Measurements from ENCODE around the gene ROM1. TPM values are rescaled to one million over a fixed set of nuclear protein-coding genes. Genes with fewer than 3 reads are reported as not detected.

The ROM1 gene
- total and polyA plus RNA-seq, 2 donors (not counting 3 experiments of a cell fraction or from before 2014, with no cell fraction given), result 5.3 to 8.8 TPM

DNA sequence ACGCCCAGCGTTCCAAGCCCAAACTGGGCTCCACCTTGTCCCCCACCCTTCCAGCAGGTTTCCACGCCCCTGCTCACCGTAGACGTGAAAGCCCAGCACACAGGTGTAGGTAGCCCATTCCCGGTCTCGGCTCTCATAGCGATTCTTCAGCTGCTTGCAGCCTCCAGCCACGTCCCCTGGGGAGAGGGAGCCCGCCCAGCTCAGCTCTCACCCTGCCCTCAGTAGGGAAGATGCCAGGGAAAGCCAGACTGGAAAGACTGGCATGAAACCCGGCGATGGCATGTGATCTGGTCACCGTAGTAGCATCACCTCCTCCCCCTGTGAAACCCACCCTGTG is 10.0 kb upstream of the ROM1 start:
- BruUV-seq (replicated peaks), result no TSS peak
- peaks cover 31% of the 10 kb centered on the region for H3K79me2 ChIP-seq (ENCODE audit: control insufficient read depth, insufficient read depth, low read length)
- CTCF ChIA-PET, result interaction anchor here (1.5 to 3.8 kb wide), 2 partner anchors 9 to 12 kb away, joined by 4 to 29 read pairs; partner anchors contain the start of genes EML3 and TUT1
- TF ChIP-seq MYC (IDR thresholded peaks at IDR 0.05; ENCODE audit: low read depth, low read length) (no peak), GATA2 (IDR thresholded peaks at IDR 0.05; ENCODE audit: insufficient read depth, insufficient read length, low read depth, low read length) (no peak), POLR2AphosphoS5 (IDR thresholded peaks at IDR 0.05; ENCODE audit: insufficient read depth, low read depth, low read length) (no peak)
- intact Hi-C loops (cut with micrococcal nuclease), result no loop called here
- H3K4me1 ChIP-seq (ENCODE audit: control insufficient read depth, extremely low read depth, insufficient read depth, low read length), result peaks cover 19% of the 10 kb centered on the region
- H2AFZ ChIP-seq (ENCODE audit: low read depth, low read length), result no peak overlapping the region
- H3K27me3 ChIP-seq (ENCODE audit: control insufficient read depth in 2 of 2, insufficient read depth in 2 of 2, low read length in 2 of 2), result no peaks in the 10 kb centered on the region
- H3K36me3 ChIP-seq (ENCODE audit: control insufficient read depth in 2 of 2, extremely low read depth in 1 of 2, insufficient read depth in 2 of 2, low read length in 2 of 2), result peaks cover 1 to 12% of the 10 kb centered on the region in 2 experiments
- H3K9ac ChIP-seq (replicated peaks; ENCODE audit: extremely low read depth, insufficient read depth, low read length), result no peak overlapping the region
- POLR2A ChIA-PET, result interaction anchor here (0.5 kb wide), 1 partner anchor 38 kb away, joined by 4 read pairs; no protein-coding TSS in a partner anchor
- H3K9me3 ChIP-seq (replicated peaks; ENCODE audit: control insufficient read depth, insufficient read depth, low read length), result no peaks in the 10 kb centered on the region
- no peak overlapping the region for H3K4me3 ChIP-seq (replicated peaks in 1 of 3; ENCODE audit: insufficient read depth in 1 of 3, low read depth in 1 of 3, low read length in 3 of 3)
- dilution Hi-C loops (cut with MboI; ENCODE audit: extremely low pct_ligation_motif_present, low sequenced_read_pairs), result no loop called here
- H3K4me2 ChIP-seq (ENCODE audit: insufficient read depth, low read length), result no peak overlapping the region
- no peak overlapping the region for H3K27ac ChIP-seq (ENCODE audit: insufficient read depth, low read depth, low read length)
- H4K20me1 ChIP-seq (replicated peaks; ENCODE audit: control insufficient read depth, extremely low read depth, insufficient read depth, low read length), result no peaks in the 10 kb centered on the region
- no peaks in the 10 kb centered on the region for H3K9me1 ChIP-seq (replicated peaks; ENCODE audit: control insufficient read depth, extremely low read depth, insufficient read depth, low read length)
- FAIRE-seq, result no peak
- DNase-seq (ENCODE audit: low read depth, low spot score), result no peak

DNA sequence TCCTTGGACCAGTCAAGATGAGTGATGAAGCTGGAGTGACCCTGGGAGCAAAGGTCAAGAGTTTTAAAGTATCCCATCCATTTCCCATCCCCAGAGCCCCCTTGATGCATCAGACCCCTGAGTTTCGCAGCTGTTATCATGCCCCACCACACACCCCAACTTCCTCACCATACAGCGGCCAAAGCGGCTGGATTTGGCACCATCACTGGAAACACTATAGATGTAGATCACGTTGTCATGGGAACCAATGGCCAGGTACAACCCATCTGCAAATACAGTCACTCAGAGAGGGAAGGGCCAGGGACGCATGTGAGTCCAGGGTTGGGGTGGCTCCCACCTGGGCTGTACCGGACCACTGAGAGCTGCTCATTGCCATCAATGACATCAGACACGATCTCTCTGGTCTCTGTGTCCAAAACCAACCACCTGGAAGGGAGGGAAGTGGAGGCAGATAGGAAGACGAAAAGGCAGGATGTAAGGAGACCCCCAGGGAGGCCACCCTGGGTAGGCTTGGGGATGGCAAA is 9.2 kb upstream of the ROM1 start:
- no peak overlapping the region for H3K4me2 ChIP-seq (ENCODE audit: insufficient read depth, low read length)
- H3K9me1 ChIP-seq (replicated peaks; ENCODE audit: control insufficient read depth, extremely low read depth, insufficient read depth, low read length), result no peaks in the 10 kb centered on the region
- no peaks in the 10 kb centered on the region for H3K9me3 ChIP-seq (replicated peaks; ENCODE audit: control insufficient read depth, insufficient read depth, low read length)
- TF ChIP-seq, protein P1, sequence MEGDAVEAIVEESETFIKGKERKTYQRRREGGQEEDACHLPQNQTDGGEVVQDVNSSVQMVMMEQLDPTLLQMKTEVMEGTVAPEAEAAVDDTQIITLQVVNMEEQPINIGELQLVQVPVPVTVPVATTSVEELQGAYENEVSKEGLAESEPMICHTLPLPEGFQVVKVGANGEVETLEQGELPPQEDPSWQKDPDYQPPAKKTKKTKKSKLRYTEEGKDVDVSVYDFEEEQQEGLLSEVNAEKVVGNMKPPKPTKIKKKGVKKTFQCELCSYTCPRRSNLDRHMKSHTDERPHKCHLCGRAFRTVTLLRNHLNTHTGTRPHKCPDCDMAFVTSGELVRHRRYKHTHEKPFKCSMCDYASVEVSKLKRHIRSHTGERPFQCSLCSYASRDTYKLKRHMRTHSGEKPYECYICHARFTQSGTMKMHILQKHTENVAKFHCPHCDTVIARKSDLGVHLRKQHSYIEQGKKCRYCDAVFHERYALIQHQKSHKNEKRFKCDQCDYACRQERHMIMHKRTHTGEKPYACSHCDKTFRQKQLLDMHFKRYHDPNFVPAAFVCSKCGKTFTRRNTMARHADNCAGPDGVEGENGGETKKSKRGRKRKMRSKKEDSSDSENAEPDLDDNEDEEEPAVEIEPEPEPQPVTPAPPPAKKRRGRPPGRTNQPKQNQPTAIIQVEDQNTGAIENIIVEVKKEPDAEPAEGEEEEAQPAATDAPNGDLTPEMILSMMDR (IDR thresholded peaks at IDR 0.05; ENCODE audit: extremely low read depth in 1 of 2, insufficient read depth in 1 of 2, low read depth in 1 of 2, low read length in 2 of 2), result no peak
- TF ChIP-seq, protein P2, sequence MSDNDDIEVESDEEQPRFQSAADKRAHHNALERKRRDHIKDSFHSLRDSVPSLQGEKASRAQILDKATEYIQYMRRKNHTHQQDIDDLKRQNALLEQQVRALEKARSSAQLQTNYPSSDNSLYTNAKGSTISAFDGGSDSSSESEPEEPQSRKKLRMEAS (IDR thresholded peaks at IDR 0.05; ENCODE audit: insufficient read depth, insufficient read length), result no peak
- no peak for TF ChIP-seq JUN (IDR thresholded peaks at IDR 0.05; ENCODE audit: borderline replicate concordance, insufficient read depth, insufficient read length, low read depth)
- no peak for TF ChIP-seq EZH2 (IDR thresholded peaks at IDR 0.05; ENCODE audit: borderline replicate concordance, low read depth, low read length, severe bottlenecking)
- TF ChIP-seq POLR2A (IDR thresholded peaks at IDR 0.05; ENCODE audit: low read depth, low read length), result no peak
- no peak overlapping the region for H3K27ac ChIP-seq (ENCODE audit: insufficient read depth, low read depth, low read length)
- H3K36me3 ChIP-seq (ENCODE audit: control insufficient read depth in 2 of 2, extremely low read depth in 1 of 2, insufficient read depth in 2 of 2, low read length in 2 of 2), result peaks cover 0 to 13% of the 10 kb centered on the region in 2 experiments
- no peaks in the 10 kb centered on the region for H3K27me3 ChIP-seq (ENCODE audit: control insufficient read depth in 2 of 2, insufficient read depth in 2 of 2, low read length in 2 of 2)
- DNase-seq (ENCODE audit: low read depth, low spot score) (no peak), FAIRE-seq (no peak)
- H4K20me1 ChIP-seq (replicated peaks; ENCODE audit: control insufficient read depth, extremely low read depth, insufficient read depth, low read length), result no peaks in the 10 kb centered on the region
- intact Hi-C loops (cut with micrococcal nuclease), result no loop called here
- no TSS peak for BruUV-seq (replicated peaks)
- H2AFZ ChIP-seq (ENCODE audit: low read depth, low read length), result no peak overlapping the region
- CTCF ChIA-PET, result interaction anchor here (1.5 to 3.8 kb wide), 2 partner anchors 8 to 13 kb away, joined by 4 to 29 read pairs; partner anchors contain the start of genes EML3 and TUT1
- H3K9ac ChIP-seq (replicated peaks; ENCODE audit: extremely low read depth, insufficient read depth, low read length), result no peak overlapping the region
- H3K4me1 ChIP-seq (ENCODE audit: control insufficient read depth, extremely low read depth, insufficient read depth, low read length), result peaks cover 17% of the 10 kb centered on the region
- POLR2A ChIA-PET, result no interaction called here
- peaks cover 23% of the 10 kb centered on the region for H3K79me2 ChIP-seq (ENCODE audit: control insufficient read depth, insufficient read depth, low read length)
- dilution Hi-C loops (cut with MboI; ENCODE audit: extremely low pct_ligation_motif_present, low sequenced_read_pairs), result no loop called here
- H3K4me3 ChIP-seq (replicated peaks in 1 of 3; ENCODE audit: insufficient read depth in 1 of 3, low read depth in 1 of 3, low read length in 3 of 3), result no peak overlapping the region

All from endothelial cell of umbilical vein (primary cell).